IMR-90 (cell line): ENCODE data around the gene RBM39.

Source experiments
- BHLHE40 ChIP-seq: fragments of 150-350 bp; IDR thresholded peaks from 2 replicates; pipeline ENCODE4 v1.6.1; 2016; ENCODE audit warnings: mild to moderate bottlenecking, low read depth, low read length
- CHD1 ChIP-seq: IDR thresholded peaks from 2 replicates; pipeline ENCODE4 v1.6.1; 2012; ENCODE audit warnings: low read depth, low read length, improper control_type of control experiment
- FOS ChIP-seq: fragments of 150-350 bp; IDR thresholded peaks from 2 replicates; pipeline ENCODE4 v1.6.1; 2016; ENCODE audit warnings: low read depth, low read length
- MAFK ChIP-seq: IDR thresholded peaks from 2 replicates; pipeline ENCODE4 v1.6.1; 2012; ENCODE audit warnings: low read depth, low read length, improper control_type of control experiment
- POLR2A ChIP-seq: IDR thresholded peaks from 2 replicates; pipeline ENCODE4 v1.6.1; 2012; ENCODE audit warnings: mild to moderate bottlenecking, low read depth, low read length
- RCOR1 ChIP-seq: IDR thresholded peaks from 2 replicates; pipeline ENCODE4 v1.6.1; 2012; ENCODE audit warnings: mild to moderate bottlenecking, low read length, improper control_type of control experiment; ENCODE audit not compliant: insufficient replicate concordance
- RFX5 ChIP-seq: IDR thresholded peaks from 2 replicates; pipeline ENCODE4 v1.8.0; 2012; ENCODE audit warnings: low read depth, mild to moderate bottlenecking, low read length, moderate library complexity
- SMC3 ChIP-seq: fragments of 150-350 bp; IDR thresholded peaks from 2 replicates; pipeline ENCODE4 v1.6.1; 2016; ENCODE audit warnings: low read depth, mild to moderate bottlenecking, antibody characterized with exemption, low read length, moderate library complexity
- TF ChIP-seq, protein P1 (sequence below): conservative IDR thresholded peaks from 2 replicates; pipeline ENCODE4 v1.5.1; 2012; ENCODE audit warnings: mild to moderate bottlenecking, low read depth, low read length, improper control_type of control experiment
- TF ChIP-seq, protein P2 (sequence below): fragments of 150-350 bp; IDR thresholded peaks from 2 replicates; pipeline ENCODE4 v1.6.1; 2017; ENCODE audit warnings: mild to moderate bottlenecking, antibody characterized with exemption, low read length, low read depth

GRCh38 chr20:35664466-35665206 is 77.4 kb downstream of the RBM39 start, which contains the start of the genes CPNE1 and RBM12:
- TF ChIP-seq, protein P1, sequence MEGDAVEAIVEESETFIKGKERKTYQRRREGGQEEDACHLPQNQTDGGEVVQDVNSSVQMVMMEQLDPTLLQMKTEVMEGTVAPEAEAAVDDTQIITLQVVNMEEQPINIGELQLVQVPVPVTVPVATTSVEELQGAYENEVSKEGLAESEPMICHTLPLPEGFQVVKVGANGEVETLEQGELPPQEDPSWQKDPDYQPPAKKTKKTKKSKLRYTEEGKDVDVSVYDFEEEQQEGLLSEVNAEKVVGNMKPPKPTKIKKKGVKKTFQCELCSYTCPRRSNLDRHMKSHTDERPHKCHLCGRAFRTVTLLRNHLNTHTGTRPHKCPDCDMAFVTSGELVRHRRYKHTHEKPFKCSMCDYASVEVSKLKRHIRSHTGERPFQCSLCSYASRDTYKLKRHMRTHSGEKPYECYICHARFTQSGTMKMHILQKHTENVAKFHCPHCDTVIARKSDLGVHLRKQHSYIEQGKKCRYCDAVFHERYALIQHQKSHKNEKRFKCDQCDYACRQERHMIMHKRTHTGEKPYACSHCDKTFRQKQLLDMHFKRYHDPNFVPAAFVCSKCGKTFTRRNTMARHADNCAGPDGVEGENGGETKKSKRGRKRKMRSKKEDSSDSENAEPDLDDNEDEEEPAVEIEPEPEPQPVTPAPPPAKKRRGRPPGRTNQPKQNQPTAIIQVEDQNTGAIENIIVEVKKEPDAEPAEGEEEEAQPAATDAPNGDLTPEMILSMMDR = no peak
- TF ChIP-seq POLR2A (peak; percentile 97), FOS (no peak), RFX5 (no peak), CHD1 (no peak), MAFK (no peak; the same call in 1 of the 2 replicates), BHLHE40 (peak; percentile 30; the same call in 1 of the 2 replicates), RCOR1 (no peak), SMC3 (no peak)
- TF ChIP-seq, protein P2, sequence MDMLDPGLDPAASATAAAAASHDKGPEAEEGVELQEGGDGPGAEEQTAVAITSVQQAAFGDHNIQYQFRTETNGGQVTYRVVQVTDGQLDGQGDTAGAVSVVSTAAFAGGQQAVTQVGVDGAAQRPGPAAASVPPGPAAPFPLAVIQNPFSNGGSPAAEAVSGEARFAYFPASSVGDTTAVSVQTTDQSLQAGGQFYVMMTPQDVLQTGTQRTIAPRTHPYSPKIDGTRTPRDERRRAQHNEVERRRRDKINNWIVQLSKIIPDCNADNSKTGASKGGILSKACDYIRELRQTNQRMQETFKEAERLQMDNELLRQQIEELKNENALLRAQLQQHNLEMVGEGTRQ = peak; percentile 2; the same call in 1 of the 2 replicates
